Astrocyte (in vitro differentiated cells and primary cell): ENCODE data around the gene ATG2B. TPM values are rescaled to one million over a fixed set of nuclear protein-coding genes. Genes with fewer than 3 reads are reported as not detected.

ENCODE experiments used
- DNase-seq: peaks from one replicate; pipeline ENCODE4 v3.0.0-alpha.2; 2010; ENCODE audit warnings: low read depth
- FAIRE-seq: peaks from 2 replicates; lab custom pipeline; 2011; peaks lifted over from hg19 to GRCh38; lab: Jason Lieb, UNC
- H2AFZ ChIP-seq: 2 replicates; pipeline ENCODE4 v1.6.0; 2012; ENCODE audit warnings: low read depth, low read length, inconsistent platforms
- H3K27ac ChIP-seq: 2 replicates; pipeline ENCODE4 v1.5.1; 2011; ENCODE audit warnings: low read depth, low read length, inconsistent platforms
- H3K27me3 ChIP-seq: 2 replicates; pipeline ENCODE4 v1.6.0; 2011; ENCODE audit warnings: low read length, inconsistent platforms; ENCODE audit not compliant: insufficient read depth
- H3K36me3 ChIP-seq: 2 replicates; pipeline ENCODE4 v1.5.1; 2011; ENCODE audit warnings: low read length, inconsistent platforms; ENCODE audit not compliant: insufficient read depth
- H3K4me1 ChIP-seq: 2 replicates; pipeline ENCODE4 v1.5.1; 2011; ENCODE audit warnings: low read length, inconsistent platforms; ENCODE audit not compliant: insufficient read depth
- H3K4me2 ChIP-seq: 2 replicates; pipeline ENCODE4 v1.6.0; 2012; ENCODE audit warnings: low read length, inconsistent platforms
- H3K4me3 ChIP-seq: 2 replicates; pipeline ENCODE4 v1.5.1; 2011; ENCODE audit warnings: low read depth, mild to moderate bottlenecking, low read length, inconsistent platforms; ENCODE audit not compliant: insufficient read depth
- H3K79me2 ChIP-seq: 2 replicates; pipeline ENCODE4 v1.6.0; 2012; ENCODE audit warnings: mild to moderate bottlenecking, low read length, inconsistent platforms; ENCODE audit not compliant: insufficient read depth
- H3K9ac ChIP-seq: 2 replicates; pipeline ENCODE4 v1.6.0; 2012; ENCODE audit warnings: mild to moderate bottlenecking, low read length, inconsistent platforms
- H3K9me3 ChIP-seq: 2 replicates; pipeline ENCODE4 v1.5.1; 2012; ENCODE audit warnings: low read depth, mild to moderate bottlenecking, low read length, inconsistent platforms; ENCODE audit not compliant: insufficient read depth
- H4K20me1 ChIP-seq: 2 replicates; pipeline ENCODE4 v1.6.0; 2012; ENCODE audit warnings: low read length, inconsistent platforms; ENCODE audit not compliant: insufficient read depth
- H3K27ac Mint-ChIP-seq: one replicate; pipeline ENCODE4 v1.8.0; 2021; ENCODE audit warnings: mild to moderate bottlenecking, mixed read lengths; ENCODE audit not compliant: unreplicated experiment
- H3K27me3 Mint-ChIP-seq: one replicate; pipeline ENCODE4 v1.8.0; 2021; ENCODE audit warnings: low read depth, mixed read lengths; ENCODE audit not compliant: unreplicated experiment
- H3K36me3 Mint-ChIP-seq: one replicate; pipeline ENCODE4 v1.8.0; 2021; ENCODE audit warnings: low read depth, mixed read lengths; ENCODE audit not compliant: unreplicated experiment
- H3K4me1 Mint-ChIP-seq: one replicate; pipeline ENCODE4 v1.8.0; 2021; ENCODE audit warnings: low read depth, mixed read lengths; ENCODE audit not compliant: unreplicated experiment
- H3K4me3 Mint-ChIP-seq: one replicate; pipeline ENCODE4 v1.8.0; 2021; ENCODE audit warnings: mild to moderate bottlenecking, moderate library complexity, mixed read lengths; ENCODE audit not compliant: unreplicated experiment
- H3K9me3 Mint-ChIP-seq: one replicate; pipeline ENCODE4 v1.8.0; 2021; ENCODE audit warnings: mild to moderate bottlenecking, mixed read lengths; ENCODE audit not compliant: unreplicated experiment
- EZH2 ChIP-seq: IDR thresholded peaks from 2 replicates; pipeline ENCODE4 v1.6.1; 2012; ENCODE audit warnings: mild to moderate bottlenecking, low read length, inconsistent platforms; ENCODE audit not compliant: insufficient read depth
- total RNA-seq: library from RNA; stranded (reverse); gene quantifications from 2 replicates; pipeline ENCODE4 v1.2.1, GENCODE V29; 2021
- TF ChIP-seq, protein P1 (sequence below): IDR thresholded peaks from 2 replicates; pipeline ENCODE4 v1.5.1; 2011; ENCODE audit warnings: low read depth, mild to moderate bottlenecking, inconsistent platforms, low read length, moderate library complexity; ENCODE audit not compliant: insufficient read depth

Gene ATG2B
- total RNA-seq, 1 donor from 2014 or later, result 14.2 TPM

DNA sequence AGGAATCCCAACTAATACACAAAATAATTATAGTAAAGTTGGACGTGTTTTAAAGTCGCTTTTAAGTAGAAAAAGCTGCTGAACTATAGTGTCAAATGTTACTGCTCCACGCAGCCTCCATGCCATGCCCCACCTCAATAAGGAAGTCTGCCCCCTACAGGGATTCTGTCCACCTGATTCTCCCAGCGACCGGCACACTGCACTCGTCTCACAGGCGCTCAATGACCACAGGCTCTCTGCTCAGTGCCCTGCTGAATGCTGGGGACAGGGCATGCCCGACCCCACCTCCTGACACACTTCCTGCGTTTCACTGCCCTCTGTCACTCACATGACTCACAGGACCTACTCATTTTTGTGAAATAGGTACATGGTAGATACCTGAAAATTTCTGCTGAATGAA lies 58.2 kb downstream of the ATG2B start:
- no peak for TF ChIP-seq EZH2
- TF ChIP-seq, protein P1, sequence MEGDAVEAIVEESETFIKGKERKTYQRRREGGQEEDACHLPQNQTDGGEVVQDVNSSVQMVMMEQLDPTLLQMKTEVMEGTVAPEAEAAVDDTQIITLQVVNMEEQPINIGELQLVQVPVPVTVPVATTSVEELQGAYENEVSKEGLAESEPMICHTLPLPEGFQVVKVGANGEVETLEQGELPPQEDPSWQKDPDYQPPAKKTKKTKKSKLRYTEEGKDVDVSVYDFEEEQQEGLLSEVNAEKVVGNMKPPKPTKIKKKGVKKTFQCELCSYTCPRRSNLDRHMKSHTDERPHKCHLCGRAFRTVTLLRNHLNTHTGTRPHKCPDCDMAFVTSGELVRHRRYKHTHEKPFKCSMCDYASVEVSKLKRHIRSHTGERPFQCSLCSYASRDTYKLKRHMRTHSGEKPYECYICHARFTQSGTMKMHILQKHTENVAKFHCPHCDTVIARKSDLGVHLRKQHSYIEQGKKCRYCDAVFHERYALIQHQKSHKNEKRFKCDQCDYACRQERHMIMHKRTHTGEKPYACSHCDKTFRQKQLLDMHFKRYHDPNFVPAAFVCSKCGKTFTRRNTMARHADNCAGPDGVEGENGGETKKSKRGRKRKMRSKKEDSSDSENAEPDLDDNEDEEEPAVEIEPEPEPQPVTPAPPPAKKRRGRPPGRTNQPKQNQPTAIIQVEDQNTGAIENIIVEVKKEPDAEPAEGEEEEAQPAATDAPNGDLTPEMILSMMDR, result no peak
- H3K4me3 ChIP-seq, result no peak overlapping the region
- H3K4me1 Mint-ChIP-seq, result no peaks in the 10 kb centered on the region
- H2AFZ ChIP-seq, result no peak overlapping the region
- no peak for FAIRE-seq
- H3K27ac ChIP-seq, result no peak overlapping the region
- H3K36me3 ChIP-seq, result peaks cover 14% of the 10 kb centered on the region
- no peak overlapping the region for H3K9ac ChIP-seq
- no peaks in the 10 kb centered on the region for H3K9me3 ChIP-seq
- no peaks in the 10 kb centered on the region for H3K27me3 ChIP-seq
- no peaks in the 10 kb centered on the region for H3K79me2 ChIP-seq
- no peak overlapping the region for H3K27ac Mint-ChIP-seq
- no peak overlapping the region for H3K4me3 Mint-ChIP-seq
- H3K4me1 ChIP-seq, result no peaks in the 10 kb centered on the region
- no peaks in the 10 kb centered on the region for H3K27me3 Mint-ChIP-seq
- H3K4me2 ChIP-seq, result no peak overlapping the region
- H3K36me3 Mint-ChIP-seq, result peaks cover 6% of the 10 kb centered on the region
- H4K20me1 ChIP-seq, result no peaks in the 10 kb centered on the region
- no peak for DNase-seq
- no peaks in the 10 kb centered on the region for H3K9me3 Mint-ChIP-seq

DNA sequence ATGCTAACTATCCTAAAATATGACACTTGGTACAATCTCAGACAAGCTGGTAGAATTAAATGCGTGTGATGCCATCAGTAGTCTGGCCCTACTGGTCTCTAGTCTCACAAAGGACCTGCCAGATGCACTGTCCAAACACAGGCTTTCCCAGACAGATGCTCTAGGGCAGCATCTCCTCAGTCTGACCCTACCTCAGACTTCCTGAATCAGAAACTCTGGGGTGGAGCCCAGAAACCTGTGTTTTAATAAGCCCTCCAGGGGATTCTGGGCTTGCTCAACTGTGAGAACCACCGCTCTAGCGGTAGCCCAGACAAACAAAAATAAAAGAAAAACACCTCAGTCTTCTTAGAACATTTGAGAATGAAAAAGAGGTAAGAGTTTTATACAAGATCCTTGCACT lies 59.2 kb downstream of the ATG2B start:
- Histone ChIP-seq H2AFZ (no peak overlapping the region), H3K27me3 (no peaks in the 10 kb centered on the region), H3K9me3 (no peaks in the 10 kb centered on the region), H3K79me2 (no peaks in the 10 kb centered on the region), H3K4me3 (no peak overlapping the region), H4K20me1 (no peaks in the 10 kb centered on the region), H3K9ac (no peak overlapping the region), H3K4me1 (no peaks in the 10 kb centered on the region), H3K27ac (no peak overlapping the region), H3K36me3 (peaks cover 6% of the 10 kb centered on the region), H3K4me2 (no peak overlapping the region)
- H3K27ac Mint-ChIP-seq, result no peak overlapping the region
- H3K4me3 Mint-ChIP-seq, result no peak overlapping the region
- H3K27me3 Mint-ChIP-seq, result no peaks in the 10 kb centered on the region
- no peaks in the 10 kb centered on the region for H3K4me1 Mint-ChIP-seq
- FAIRE-seq, result no peak
- TF ChIP-seq, protein P1, result no peak
- TF ChIP-seq EZH2, result no peak
- H3K9me3 Mint-ChIP-seq, result no peaks in the 10 kb centered on the region
- no peak for DNase-seq
- peaks cover 6% of the 10 kb centered on the region for H3K36me3 Mint-ChIP-seq

DNA sequence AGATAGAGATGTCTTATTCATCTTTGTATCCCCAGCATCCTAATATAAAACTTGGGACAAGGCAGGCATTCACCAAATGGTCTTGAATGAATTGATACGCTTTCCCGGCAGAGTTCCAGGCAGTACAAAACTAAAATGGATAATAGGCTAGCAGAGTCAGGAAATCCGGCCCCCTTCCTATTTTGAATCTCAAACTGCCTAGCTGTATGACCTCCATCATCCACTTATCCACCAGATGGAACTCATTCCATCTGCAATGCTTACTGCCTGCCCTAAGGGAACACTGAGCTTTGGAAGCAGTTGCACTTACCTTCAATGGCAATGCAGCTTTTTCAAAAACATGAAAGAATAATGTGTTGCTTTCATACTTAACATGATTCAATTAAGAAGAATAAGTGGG lies 63.7 kb downstream of the ATG2B start:
- DNase-seq, result no peak
- no peaks in the 10 kb centered on the region for H3K4me1 Mint-ChIP-seq

More for the DNA sequence above, 63.7 kb downstream of the ATG2B start:
- Mint-ChIP-seq H3K9me3 (no peaks in the 10 kb centered on the region), H3K36me3 (peaks cover 3% of the 10 kb centered on the region), H3K4me3 (no peak overlapping the region), H3K27ac (no peak overlapping the region), H3K27me3 (no peaks in the 10 kb centered on the region)
- Histone ChIP-seq H3K27ac (no peak overlapping the region), H4K20me1 (no peaks in the 10 kb centered on the region), H3K79me2 (no peaks in the 10 kb centered on the region), H2AFZ (no peak overlapping the region), H3K4me2 (no peak overlapping the region), H3K27me3 (no peaks in the 10 kb centered on the region), H3K4me3 (no peak overlapping the region), H3K4me1 (no peaks in the 10 kb centered on the region), H3K9ac (no peak overlapping the region), H3K9me3 (no peaks in the 10 kb centered on the region), H3K36me3 (no peaks in the 10 kb centered on the region)
- FAIRE-seq, result no peak
- TF ChIP-seq, protein P1, result no peak
- no peak for TF ChIP-seq EZH2
